ENCODE measurements around the gene DPP7.

DNA sequence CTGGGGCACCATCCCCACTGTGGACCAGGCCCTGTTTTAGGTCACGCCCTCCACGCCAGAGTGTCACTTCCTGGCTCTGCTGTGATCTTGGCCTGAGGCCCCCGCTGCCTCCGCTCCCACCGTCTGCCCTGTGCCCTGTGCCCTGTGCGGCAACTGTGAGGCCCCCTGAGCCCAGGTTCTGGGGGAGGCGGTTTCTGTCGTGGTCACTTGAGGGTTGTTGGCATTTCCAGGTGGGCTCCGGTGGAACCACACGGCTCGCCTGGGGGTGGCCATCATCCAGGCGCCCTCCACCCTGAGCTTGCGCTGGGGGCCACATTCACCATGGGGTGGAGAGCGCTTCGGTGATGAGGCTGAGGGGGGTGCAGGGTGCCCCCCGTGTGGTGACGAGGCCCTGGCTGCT is 6.6 kb downstream of the DPP7 start:
- TF ChIP-seq POLR2A (IDR thresholded peaks at IDR 0.05), result no peak
- TF ChIP-seq, protein P1, sequence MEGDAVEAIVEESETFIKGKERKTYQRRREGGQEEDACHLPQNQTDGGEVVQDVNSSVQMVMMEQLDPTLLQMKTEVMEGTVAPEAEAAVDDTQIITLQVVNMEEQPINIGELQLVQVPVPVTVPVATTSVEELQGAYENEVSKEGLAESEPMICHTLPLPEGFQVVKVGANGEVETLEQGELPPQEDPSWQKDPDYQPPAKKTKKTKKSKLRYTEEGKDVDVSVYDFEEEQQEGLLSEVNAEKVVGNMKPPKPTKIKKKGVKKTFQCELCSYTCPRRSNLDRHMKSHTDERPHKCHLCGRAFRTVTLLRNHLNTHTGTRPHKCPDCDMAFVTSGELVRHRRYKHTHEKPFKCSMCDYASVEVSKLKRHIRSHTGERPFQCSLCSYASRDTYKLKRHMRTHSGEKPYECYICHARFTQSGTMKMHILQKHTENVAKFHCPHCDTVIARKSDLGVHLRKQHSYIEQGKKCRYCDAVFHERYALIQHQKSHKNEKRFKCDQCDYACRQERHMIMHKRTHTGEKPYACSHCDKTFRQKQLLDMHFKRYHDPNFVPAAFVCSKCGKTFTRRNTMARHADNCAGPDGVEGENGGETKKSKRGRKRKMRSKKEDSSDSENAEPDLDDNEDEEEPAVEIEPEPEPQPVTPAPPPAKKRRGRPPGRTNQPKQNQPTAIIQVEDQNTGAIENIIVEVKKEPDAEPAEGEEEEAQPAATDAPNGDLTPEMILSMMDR (IDR thresholded peaks at IDR 0.05), result no peak
- no peak for TF ChIP-seq POLR2AphosphoS5 (IDR thresholded peaks at IDR 0.05)
- no peak for TF ChIP-seq EP300 (IDR thresholded peaks at IDR 0.05)

All from upper lobe of left lung (tissue), 4 donors.